ENCODE results near the gene SLC12A4.

Gene SLC12A4

DNA sequence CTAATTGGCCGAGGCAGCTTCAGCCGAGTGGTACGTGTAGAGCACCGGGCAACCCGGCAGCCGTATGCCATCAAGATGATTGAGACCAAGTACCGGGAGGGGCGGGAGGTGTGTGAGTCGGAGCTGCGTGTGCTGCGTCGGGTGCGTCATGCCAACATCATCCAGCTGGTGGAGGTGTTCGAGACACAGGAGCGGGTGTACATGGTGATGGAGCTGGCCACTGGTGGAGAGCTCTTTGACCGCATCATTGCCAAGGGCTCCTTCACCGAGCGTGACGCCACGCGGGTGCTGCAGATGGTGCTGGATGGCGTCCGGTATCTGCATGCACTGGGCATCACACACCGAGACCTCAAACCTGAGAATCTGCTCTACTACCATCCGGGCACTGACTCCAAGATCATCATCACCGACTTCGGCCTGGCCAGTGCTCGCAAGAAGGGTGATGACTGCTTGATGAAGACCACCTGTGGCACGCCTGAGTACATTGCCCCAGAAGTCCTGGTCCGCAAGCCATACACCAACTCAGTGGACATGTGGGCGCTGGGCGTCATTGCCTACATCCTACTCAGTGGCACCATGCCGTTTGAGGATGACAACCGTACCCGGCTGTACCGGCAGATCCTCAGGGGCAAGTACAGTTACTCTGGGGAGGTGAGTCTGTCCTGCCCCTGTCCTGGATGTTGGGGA, 59.2 kb downstream of the SLC12A4 start:
- Histone ChIP-seq H3K9ac (no peak overlapping the region), H3K4me1 (no peaks in the 10 kb centered on the region), H3K27me3 (ENCODE audit: control insufficient read depth, insufficient read depth, low read length) (no peaks in the 10 kb centered on the region), H3K27ac (no peak overlapping the region), H3K9me3 (ENCODE audit: control insufficient read depth, low read length) (no peaks in the 10 kb centered on the region), H2AFZ (no peak overlapping the region), H3K4me3 (ENCODE audit: low read depth, low read length) (no peak overlapping the region), H3K79me2 (peaks cover 66% of the 10 kb centered on the region), H3K36me3 (ENCODE audit: control insufficient read depth, insufficient read depth, low read length) (no peaks in the 10 kb centered on the region), H3K4me2 (ENCODE audit: low read length) (no peak overlapping the region)
- TF ChIP-seq, protein P1, sequence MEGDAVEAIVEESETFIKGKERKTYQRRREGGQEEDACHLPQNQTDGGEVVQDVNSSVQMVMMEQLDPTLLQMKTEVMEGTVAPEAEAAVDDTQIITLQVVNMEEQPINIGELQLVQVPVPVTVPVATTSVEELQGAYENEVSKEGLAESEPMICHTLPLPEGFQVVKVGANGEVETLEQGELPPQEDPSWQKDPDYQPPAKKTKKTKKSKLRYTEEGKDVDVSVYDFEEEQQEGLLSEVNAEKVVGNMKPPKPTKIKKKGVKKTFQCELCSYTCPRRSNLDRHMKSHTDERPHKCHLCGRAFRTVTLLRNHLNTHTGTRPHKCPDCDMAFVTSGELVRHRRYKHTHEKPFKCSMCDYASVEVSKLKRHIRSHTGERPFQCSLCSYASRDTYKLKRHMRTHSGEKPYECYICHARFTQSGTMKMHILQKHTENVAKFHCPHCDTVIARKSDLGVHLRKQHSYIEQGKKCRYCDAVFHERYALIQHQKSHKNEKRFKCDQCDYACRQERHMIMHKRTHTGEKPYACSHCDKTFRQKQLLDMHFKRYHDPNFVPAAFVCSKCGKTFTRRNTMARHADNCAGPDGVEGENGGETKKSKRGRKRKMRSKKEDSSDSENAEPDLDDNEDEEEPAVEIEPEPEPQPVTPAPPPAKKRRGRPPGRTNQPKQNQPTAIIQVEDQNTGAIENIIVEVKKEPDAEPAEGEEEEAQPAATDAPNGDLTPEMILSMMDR (IDR thresholded peaks at IDR 0.05) = no peak

DNA sequence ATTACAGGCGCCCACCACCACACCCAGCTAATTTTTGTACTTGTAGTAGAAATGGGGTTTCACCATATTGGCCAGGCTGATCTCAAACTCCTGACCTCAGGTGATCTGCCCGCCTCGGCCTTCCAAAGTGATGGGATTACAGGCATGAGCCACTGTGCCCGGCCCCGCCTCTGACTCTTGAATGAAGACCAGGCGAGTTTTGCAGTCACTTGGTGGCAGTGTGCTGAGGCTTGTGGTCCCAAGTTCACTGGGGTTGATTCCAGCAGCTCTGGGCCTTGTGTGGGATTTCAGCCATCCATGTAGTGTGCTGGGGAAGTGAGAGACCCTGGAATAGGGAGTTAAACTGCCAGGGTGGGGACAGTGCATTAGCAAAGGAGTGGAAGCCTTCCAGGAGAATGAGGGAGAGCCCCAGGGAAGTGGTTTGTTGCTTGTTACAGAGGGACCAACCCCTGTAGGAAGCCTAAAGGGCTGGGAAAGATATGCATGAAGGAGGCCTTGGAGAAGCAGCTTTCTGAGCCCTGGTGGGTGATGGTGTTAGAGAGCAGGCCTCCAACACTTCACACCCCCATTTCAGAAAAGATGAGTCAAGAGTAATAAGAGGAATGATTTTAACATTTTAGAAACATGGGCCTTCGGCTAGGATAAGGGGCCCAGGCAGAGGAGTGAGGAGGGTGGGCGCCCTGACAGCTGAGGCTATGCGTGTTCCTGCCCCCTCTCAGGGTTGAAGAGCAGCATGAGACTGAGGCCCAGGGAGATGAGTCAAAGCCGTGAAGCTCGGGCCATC, 60.8 kb downstream of the SLC12A4 start:
- no peaks in the 10 kb centered on the region for H3K27me3 ChIP-seq (ENCODE audit: control insufficient read depth, insufficient read depth, low read length)
- no peak overlapping the region for H3K27ac ChIP-seq
- H3K36me3 ChIP-seq (ENCODE audit: control insufficient read depth, insufficient read depth, low read length) = no peaks in the 10 kb centered on the region
- H3K9me3 ChIP-seq (ENCODE audit: control insufficient read depth, low read length) = no peaks in the 10 kb centered on the region
- no peak overlapping the region for H3K4me3 ChIP-seq (ENCODE audit: low read depth, low read length)
- no peaks in the 10 kb centered on the region for H3K4me1 ChIP-seq
- H3K79me2 ChIP-seq = peaks cover 58% of the 10 kb centered on the region
- no peak overlapping the region for H2AFZ ChIP-seq
- H3K4me2 ChIP-seq (ENCODE audit: low read length) = no peak overlapping the region
- no peak overlapping the region for H3K9ac ChIP-seq
- TF ChIP-seq, protein P1 (IDR thresholded peaks at IDR 0.05) = no peak

DNA sequence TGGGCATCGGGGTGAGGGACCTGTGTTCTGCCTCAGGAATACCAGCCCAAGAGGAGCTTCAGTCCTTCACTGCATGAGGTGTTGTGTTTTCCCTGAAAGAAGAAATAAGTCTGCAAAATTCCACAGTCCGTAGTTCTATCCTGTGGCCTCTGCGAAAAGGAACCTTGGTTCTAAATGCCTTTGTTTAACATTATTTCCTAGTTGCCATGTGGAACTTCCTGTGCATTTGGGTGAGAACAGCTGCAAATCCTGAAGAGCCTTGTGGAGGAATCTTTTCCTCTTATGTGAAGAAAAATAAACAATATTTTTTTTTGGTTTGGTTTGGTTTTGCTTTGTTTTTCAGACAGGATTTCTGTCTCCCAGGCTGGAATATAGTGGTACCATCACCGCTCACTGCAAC, 65.6 kb downstream of the SLC12A4 start:
- H3K4me3 ChIP-seq (ENCODE audit: low read depth, low read length) = no peak overlapping the region
- no peaks in the 10 kb centered on the region for H3K36me3 ChIP-seq (ENCODE audit: control insufficient read depth, insufficient read depth, low read length)
- H3K79me2 ChIP-seq = peaks cover 55% of the 10 kb centered on the region
- H3K27ac ChIP-seq = no peak overlapping the region
- H3K9ac ChIP-seq = no peak overlapping the region
- TF ChIP-seq, protein P1 (IDR thresholded peaks at IDR 0.05) = no peak
- H3K27me3 ChIP-seq (ENCODE audit: control insufficient read depth, insufficient read depth, low read length) = no peaks in the 10 kb centered on the region
- H3K4me1 ChIP-seq = peaks cover 4% of the 10 kb centered on the region
- no peak overlapping the region for H3K4me2 ChIP-seq (ENCODE audit: low read length)
- no peaks in the 10 kb centered on the region for H3K9me3 ChIP-seq (ENCODE audit: control insufficient read depth, low read length)
- H2AFZ ChIP-seq = no peak overlapping the region

DNA sequence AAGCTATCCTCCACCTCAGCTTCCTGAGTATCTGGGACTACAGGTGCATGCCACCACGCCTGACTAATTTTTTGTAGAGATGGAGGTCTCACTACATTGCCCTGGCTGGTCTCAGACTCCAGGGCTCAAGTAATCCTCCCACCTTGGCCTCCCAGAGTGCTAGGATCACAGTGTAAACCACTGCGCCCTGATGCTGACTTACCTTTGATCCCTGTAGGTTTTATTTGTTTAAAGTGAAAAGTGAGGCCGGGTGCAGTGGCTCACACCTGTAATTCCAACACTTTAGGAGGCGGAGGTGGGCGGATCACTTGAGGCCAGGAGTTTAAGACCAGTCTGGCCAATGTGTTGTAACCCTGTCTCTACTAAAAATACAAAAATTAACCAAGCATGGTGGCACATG, 66.7 kb downstream of the SLC12A4 start:
- H3K27ac ChIP-seq = no peak overlapping the region
- no peak overlapping the region for H3K4me2 ChIP-seq (ENCODE audit: low read length)
- H3K79me2 ChIP-seq = peaks cover 56% of the 10 kb centered on the region
- no peaks in the 10 kb centered on the region for H3K36me3 ChIP-seq (ENCODE audit: control insufficient read depth, insufficient read depth, low read length)
- no peaks in the 10 kb centered on the region for H3K27me3 ChIP-seq (ENCODE audit: control insufficient read depth, insufficient read depth, low read length)
- H3K4me3 ChIP-seq (ENCODE audit: low read depth, low read length) = no peak overlapping the region
- H3K9me3 ChIP-seq (ENCODE audit: control insufficient read depth, low read length) = no peaks in the 10 kb centered on the region
- H3K9ac ChIP-seq = no peak overlapping the region
- TF ChIP-seq, protein P1 (IDR thresholded peaks at IDR 0.05) = no peak
- H3K4me1 ChIP-seq = peaks cover 5% of the 10 kb centered on the region
- no peak overlapping the region for H2AFZ ChIP-seq
